ENCODE results near the gene WIPF1. TPM values are rescaled to one million over a fixed set of nuclear protein-coding genes. Genes with fewer than 3 reads are reported as not detected.

The WIPF1 gene
- total and polyA plus RNA-seq, 3 experiments from 2014 or later: 200 to 326 (median 317) TPM

- H3K36me3 Mint-ChIP-seq: peaks cover 7 to 24% (median 21%) of the 10 kb centered on the region in 3 donors
- peak overlapping the region in 1 of 8 donors; percentile 51 for H3K27ac Mint-ChIP-seq
- peaks cover 0 to 6% (median 5%) of the 10 kb centered on the region in 5 donors for H3K9me3 Mint-ChIP-seq
- CTCF ChIA-PET: interaction anchor here (0.7 to 1.2 kb wide), 2 partner anchors 29 to 64 kb away, joined by 3 to 4 read pairs; no protein-coding TSS in a partner anchor
- Histone ChIP-seq H3K4me3 (ENCODE audit: low read length) (no peak overlapping the region), H3K4me1 (ENCODE audit: insufficient read depth, low read length) (no peaks in the 10 kb centered on the region), H3K27ac (ENCODE audit: low read depth, low read length) (no peak overlapping the region), H3K9me3 (ENCODE audit: low read length) (no peaks in the 10 kb centered on the region), H3K36me3 (ENCODE audit: insufficient read depth, low read length) (no peaks in the 10 kb centered on the region), H3K27me3 (ENCODE audit: insufficient read depth, low read length, poor library complexity, severe bottlenecking) (no peaks in the 10 kb centered on the region)
- peaks cover 0 to 13% (median 8%) of the 10 kb centered on the region in 3 donors for H3K4me1 Mint-ChIP-seq
- H3K4me3 Mint-ChIP-seq: no peak overlapping the region
- POLR2A ChIA-PET: no interaction called here
- no peaks in the 10 kb centered on the region for H3K27me3 Mint-ChIP-seq
- DNase-seq: no peak
These were observed 70.4 kb downstream of the WIPF1 start for GRCh38 chr2:174527101-174527721.

- Mint-ChIP-seq H3K9me3 (peaks cover 0 to 6% (median 5%) of the 10 kb centered on the region in 5 donors), H3K4me3 (no peak overlapping the region), H3K27me3 (peaks cover 0 to 1% of the 10 kb centered on the region in 2 donors), H3K4me1 (peaks cover 0 to 13% (median 8%) of the 10 kb centered on the region in 3 donors), H3K36me3 (peaks cover 7 to 25% (median 15%) of the 10 kb centered on the region in 3 donors), H3K27ac (peak overlapping the region in 1 of 8 donors; percentile 43)
- Histone ChIP-seq H3K27ac (ENCODE audit: low read depth, low read length) (no peak overlapping the region), H3K4me1 (ENCODE audit: insufficient read depth, low read length) (no peaks in the 10 kb centered on the region), H3K27me3 (ENCODE audit: insufficient read depth, low read length, poor library complexity, severe bottlenecking) (no peaks in the 10 kb centered on the region), H3K9me3 (ENCODE audit: low read length) (no peaks in the 10 kb centered on the region), H3K36me3 (ENCODE audit: insufficient read depth, low read length) (no peaks in the 10 kb centered on the region), H3K4me3 (ENCODE audit: low read length) (no peak overlapping the region)
- CTCF ChIA-PET: interaction anchor here (1.4 to 8.2 kb wide), 2 partner anchors 38 to 63 kb away, joined by 3 to 77 read pairs; no protein-coding TSS in a partner anchor
- POLR2A ChIA-PET: interaction anchor here (0.6 kb wide), 1 partner anchor 32 kb away, joined by 3 read pairs; no protein-coding TSS in a partner anchor
- no peak for DNase-seq
These were observed 73.1 kb downstream of the WIPF1 start for GRCh38 chr2:174524527-174524926.

GRCh38 chr2:174522553-174522952 is 75.1 kb downstream of the WIPF1 start:
- no peak overlapping the region for H3K4me3 Mint-ChIP-seq
- POLR2A ChIA-PET: interaction anchor here (1.5 kb wide), 1 partner anchor 36 kb away, joined by 4 read pairs; the partner anchor contains the start of gene GPR155

GRCh38 chr2:174518395-174518794 is 79.2 kb downstream of the WIPF1 start:
- CTCF ChIA-PET: interaction anchor here (8.2 kb wide), 1 partner anchor 57 kb away, joined by 77 read pairs; no protein-coding TSS in a partner anchor
- Mint-ChIP-seq H3K4me3 (no peak overlapping the region), H3K27ac (peak overlapping the region in 1 of 8 donors; percentile 77), H3K4me1 (peaks cover 5 to 19% (median 14%) of the 10 kb centered on the region in 3 donors), H3K36me3 (peaks cover 0 to 4% (median 2%) of the 10 kb centered on the region in 3 donors), H3K27me3 (peaks cover 0 to 3% of the 10 kb centered on the region in 2 donors), H3K9me3 (no peaks in the 10 kb centered on the region)
- no peak for DNase-seq
- Histone ChIP-seq H3K4me3 (ENCODE audit: low read length) (no peak overlapping the region), H3K4me1 (ENCODE audit: insufficient read depth, low read length) (no peaks in the 10 kb centered on the region), H3K27me3 (ENCODE audit: insufficient read depth, low read length, poor library complexity, severe bottlenecking) (no peaks in the 10 kb centered on the region), H3K9me3 (ENCODE audit: low read length) (no peaks in the 10 kb centered on the region), H3K36me3 (ENCODE audit: insufficient read depth, low read length) (no peaks in the 10 kb centered on the region), H3K27ac (ENCODE audit: low read depth, low read length) (no peak overlapping the region)
- POLR2A ChIA-PET: no interaction called here

More at GRCh38 chr2:174522553-174522952, 75.1 kb downstream of the WIPF1 start:
- H3K9me3 ChIP-seq (ENCODE audit: low read length): no peaks in the 10 kb centered on the region
- CTCF ChIA-PET: interaction anchor here (0.8 to 8.2 kb wide), 10 partner anchors 18 to 66 kb away, joined by 3 to 77 read pairs (median 4); partner anchors contain the start of gene GPR155
- H3K36me3 ChIP-seq (ENCODE audit: insufficient read depth, low read length): no peaks in the 10 kb centered on the region
- H3K27me3 ChIP-seq (ENCODE audit: insufficient read depth, low read length, poor library complexity, severe bottlenecking): no peaks in the 10 kb centered on the region
- no peak for DNase-seq
- no peak overlapping the region for H3K4me3 ChIP-seq (ENCODE audit: low read length)
- H3K36me3 Mint-ChIP-seq: peaks cover 7 to 18% (median 11%) of the 10 kb centered on the region in 3 donors
- H3K27me3 Mint-ChIP-seq: peaks cover 0 to 1% of the 10 kb centered on the region in 2 donors
- H3K4me1 ChIP-seq (ENCODE audit: insufficient read depth, low read length): no peaks in the 10 kb centered on the region
- no peak overlapping the region for H3K27ac ChIP-seq (ENCODE audit: low read depth, low read length)
- no peak overlapping the region for H3K27ac Mint-ChIP-seq
- H3K4me1 Mint-ChIP-seq: peaks cover 0 to 13% (median 8%) of the 10 kb centered on the region in 3 donors
- H3K9me3 Mint-ChIP-seq: peaks cover 0 to 5% (median 3%) of the 10 kb centered on the region in 5 donors

GRCh38 chr2:174516501-174517378 is 80.9 kb downstream of the WIPF1 start:
- Histone ChIP-seq H3K4me1 (ENCODE audit: insufficient read depth, low read length) (no peaks in the 10 kb centered on the region), H3K27me3 (ENCODE audit: insufficient read depth, low read length, poor library complexity, severe bottlenecking) (no peaks in the 10 kb centered on the region), H3K27ac (ENCODE audit: low read depth, low read length) (no peak overlapping the region), H3K4me3 (ENCODE audit: low read length) (no peak overlapping the region), H3K36me3 (ENCODE audit: insufficient read depth, low read length) (no peaks in the 10 kb centered on the region), H3K9me3 (ENCODE audit: low read length) (no peaks in the 10 kb centered on the region)
- no peak for DNase-seq
- peaks cover 0 to 6% (median 2%) of the 10 kb centered on the region in 5 donors for H3K9me3 Mint-ChIP-seq
- POLR2A ChIA-PET: interaction anchor here (1.3 kb wide), 1 partner anchor 24 kb away, joined by 3 read pairs; no protein-coding TSS in a partner anchor
- CTCF ChIA-PET: interaction anchor here (1.4 to 8.2 kb wide), 2 partner anchors 18 to 55 kb away, joined by 3 to 77 read pairs; no protein-coding TSS in a partner anchor
- peaks cover 8 to 34% (median 23%) of the 10 kb centered on the region in 3 donors for H3K4me1 Mint-ChIP-seq
- H3K27ac Mint-ChIP-seq: peak overlapping the region in 3 of 8 donors; percentile 4 to 71 (median 59)
- H3K36me3 Mint-ChIP-seq: peaks cover 0 to 7% (median 2%) of the 10 kb centered on the region in 3 donors
- H3K27me3 Mint-ChIP-seq: peaks cover 0 to 3% of the 10 kb centered on the region in 2 donors
- no peak overlapping the region for H3K4me3 Mint-ChIP-seq

GRCh38 chr2:174512345-174512744 is 85.3 kb downstream of the WIPF1 start:
- CTCF ChIA-PET: interaction anchor here (1.0 kb wide), 1 partner anchor 16 kb away, joined by 3 read pairs; no protein-coding TSS in a partner anchor
- Histone ChIP-seq H3K4me3 (ENCODE audit: low read length) (no peak overlapping the region), H3K9me3 (ENCODE audit: low read length) (peaks cover 6% of the 10 kb centered on the region), H3K27ac (ENCODE audit: low read depth, low read length) (no peak overlapping the region), H3K36me3 (ENCODE audit: insufficient read depth, low read length) (no peaks in the 10 kb centered on the region), H3K27me3 (ENCODE audit: insufficient read depth, low read length, poor library complexity, severe bottlenecking) (no peaks in the 10 kb centered on the region), H3K4me1 (ENCODE audit: insufficient read depth, low read length) (no peaks in the 10 kb centered on the region)
- H3K4me1 Mint-ChIP-seq: peaks cover 8 to 33% (median 23%) of the 10 kb centered on the region in 3 donors
- DNase-seq: no peak
- H3K27me3 Mint-ChIP-seq: peaks cover 0 to 2% of the 10 kb centered on the region in 2 donors
- H3K27ac Mint-ChIP-seq: peak overlapping the region in 1 of 8 donors; percentile 75
- POLR2A ChIA-PET: interaction anchor here (0.5 to 1.0 kb wide), 2 partner anchors 19 to 31 kb away, joined by 4 to 5 read pairs; no protein-coding TSS in a partner anchor
- H3K9me3 Mint-ChIP-seq: peaks cover 5 to 21% (median 14%) of the 10 kb centered on the region in 5 donors
- peak overlapping the region in 3 of 7 donors; percentile 15 to 61 (median 44) for H3K4me3 Mint-ChIP-seq
- H3K36me3 Mint-ChIP-seq: peaks cover 5 to 22% (median 5%) of the 10 kb centered on the region in 3 donors

GRCh38 chr2:174511580-174512260 is 85.9 kb downstream of the WIPF1 start:
- H3K9me3 ChIP-seq (ENCODE audit: low read length): peaks cover 6% of the 10 kb centered on the region
- Mint-ChIP-seq H3K4me1 (peaks cover 7 to 27% (median 19%) of the 10 kb centered on the region in 3 donors), H3K4me3 (peak overlapping the region in 1 of 7 donors; percentile 61), H3K9me3 (peaks cover 5 to 21% (median 14%) of the 10 kb centered on the region in 5 donors), H3K27me3 (peaks cover 0 to 2% of the 10 kb centered on the region in 2 donors), H3K36me3 (peaks cover 5 to 22% (median 6%) of the 10 kb centered on the region in 3 donors), H3K27ac (peak overlapping the region in 2 of 8 donors; percentile 29 to 61)
- no peak for DNase-seq
- ChIA-PET CTCF (interaction anchor here (1.0 kb wide), 1 partner anchor 15 kb away, joined by 3 read pairs; no protein-coding TSS in a partner anchor), POLR2A (interaction anchor here (1.0 kb wide), 1 partner anchor 18 kb away, joined by 5 read pairs; no protein-coding TSS in a partner anchor)
- H3K27me3 ChIP-seq (ENCODE audit: insufficient read depth, low read length, poor library complexity, severe bottlenecking): no peaks in the 10 kb centered on the region
- no peaks in the 10 kb centered on the region for H3K36me3 ChIP-seq (ENCODE audit: insufficient read depth, low read length)
- H3K4me1 ChIP-seq (ENCODE audit: insufficient read depth, low read length): no peaks in the 10 kb centered on the region
- no peak overlapping the region for H3K4me3 ChIP-seq (ENCODE audit: low read length)
- no peak overlapping the region for H3K27ac ChIP-seq (ENCODE audit: low read depth, low read length)

Measured in CD8-positive, alpha-beta memory T cell (primary cell).